K562 (cell line): ENCODE measurements around the gene NECTIN1. TPM values are rescaled to one million over a fixed set of nuclear protein-coding genes. Genes with fewer than 3 reads are reported as not detected.

Experiments
- ATAC-seq: fragments of 200-7000 bp; cut with Tn5 transposase; 3 replicates; pipeline ENCODE4 v1.9.1; 2020; ENCODE audit warnings: moderate library complexity
- BruUV-seq: library from RNA; stranded (reverse); fragments of 400-500 nt; replicated peaks from 2 replicates; lab custom pipeline; 2021; lab: Mats Ljungman, UMichigan
- CTCF ChIA-PET: fragments of 300-600 bp; formaldehyde crosslinking; extraction: SDS; loops from one replicate; lab custom pipeline; 2021; ENCODE audit warnings: low intra/inter-chr PET ratio; lab: Yijun Ruan, JAX
- POLR2A ChIA-PET: fragments of 300-600, 350-650 bp; sonication (Branson Sonifier 250); formaldehyde crosslinking; extraction: SDS; loops from one replicate; lab custom pipeline; 2021; ENCODE audit warnings: antibody characterized with exemption, inconsistent platforms; lab: Yijun Ruan, JAX
- DNase-seq, 4 experiments: peaks; one replicate each; pipeline versions ENCODE4 v3.0.0 to v3.0.0-alpha.2; 2011 to 2018; ENCODE audit warnings: low spot score in 3 of 4, mixed read lengths in 3 of 4; ENCODE audit errors: extremely low read depth in 1 of 4
- FAIRE-seq: peaks from 2 replicates; lab custom pipeline; 2011; peaks lifted over from hg19 to GRCh38; lab: Jason Lieb, UNC
- H2AFZ ChIP-seq: 2 replicates; pipeline ENCODE4 v1.6.0; 2011; ENCODE audit warnings: low read depth, low read length, control low read depth, inconsistent platforms
- H3K27ac ChIP-seq: fragments of 200-600 bp; 3 replicates; pipeline ENCODE4 v1.8.0; 2011; ENCODE audit warnings: low read depth, mild to moderate bottlenecking, control low read depth, inconsistent platforms, low read length, moderate library complexity, mixed read lengths; ENCODE audit errors: extremely low read depth
- H3K27me3 ChIP-seq, 2 experiments: fragments of 300-600 bp in 1 of 2; 2 replicates in 1 of 2; 3 replicates in 1 of 2; pipeline versions ENCODE4 v1.6.0 to v1.8.0; 2011; ENCODE audit warnings: inconsistent platforms in 2 of 2, low read length in 2 of 2, mild to moderate bottlenecking in 1 of 2, mixed read lengths in 1 of 2, moderate library complexity in 1 of 2; ENCODE audit not compliant: control insufficient read depth in 2 of 2, insufficient read depth in 2 of 2
- H3K36me3 ChIP-seq: fragments of 300-600 bp; 3 replicates; pipeline ENCODE4 v1.8.0; 2011; ENCODE audit warnings: mild to moderate bottlenecking, low read length, inconsistent platforms; ENCODE audit not compliant: control insufficient read depth, insufficient read depth
- H3K4me1 ChIP-seq, 2 experiments: fragments of 200-600 bp in 1 of 2; replicated peaks in 1 of 2; 2 replicates in 1 of 2; 3 replicates in 1 of 2; pipeline versions ENCODE4 v1.5.1 to v1.8.0; 2011; ENCODE audit warnings: inconsistent platforms in 2 of 2, low read length in 2 of 2, mild to moderate bottlenecking in 1 of 2, mixed read lengths in 1 of 2, moderate library complexity in 1 of 2; ENCODE audit not compliant: control insufficient read depth in 2 of 2, insufficient read depth in 2 of 2
- H3K4me2 ChIP-seq: 2 replicates; pipeline ENCODE4 v1.6.1; 2011; ENCODE audit warnings: low read length, control low read depth, inconsistent platforms, mixed read lengths; ENCODE audit not compliant: insufficient read depth
- H3K4me3 ChIP-seq: fragments of 200-600 bp; sonication (generic), shearing (Covaris generic); 2 replicates; pipeline ENCODE4 v1.5.1; 2016; ENCODE audit warnings: control low read depth, inconsistent platforms
- H3K79me2 ChIP-seq: fragments of 200-600 bp; 3 replicates; pipeline ENCODE4 v1.8.0; 2011; ENCODE audit warnings: low read length, inconsistent platforms; ENCODE audit not compliant: control insufficient read depth, insufficient read depth
- H3K9ac ChIP-seq, 2 experiments: 2 replicates each; pipeline versions ENCODE4 v1.6.0 to v1.6.1; 2011; ENCODE audit warnings: low read depth in 2 of 2, low read length in 2 of 2, control low read depth in 1 of 2, inconsistent platforms in 1 of 2, mild to moderate bottlenecking in 1 of 2, mixed read lengths in 1 of 2; ENCODE audit not compliant: insufficient read depth in 1 of 2
- H3K9me1 ChIP-seq: one replicate; pipeline ENCODE4 v1.6.0; 2011; ENCODE audit warnings: inconsistent platforms, mild to moderate bottlenecking, low read length, moderate library complexity; ENCODE audit not compliant: control insufficient read depth, insufficient read depth
- H3K9me3 ChIP-seq: replicated peaks from 2 replicates; pipeline ENCODE4 v1.5.1; 2011; ENCODE audit warnings: low read depth, low read length, inconsistent platforms; ENCODE audit not compliant: control insufficient read depth, insufficient read depth
- H4K20me1 ChIP-seq: replicated peaks from 2 replicates; pipeline ENCODE4 v1.6.1; 2011; ENCODE audit warnings: low read length, inconsistent platforms, mixed read lengths; ENCODE audit not compliant: control insufficient read depth, insufficient read depth
- CBX5 ChIP-seq: IDR thresholded peaks from 2 replicates; pipeline ENCODE4 v1.6.1; 2014; ENCODE audit warnings: low read depth, borderline replicate concordance
- CREM ChIP-seq: IDR thresholded peaks from 2 replicates; pipeline ENCODE4 v1.6.1; 2014; ENCODE audit warnings: antibody characterized with exemption, low read depth
- ESRRB ChIP-seq: fragments of 250-450 bp; sonication (Bioruptor Pico); IDR thresholded peaks from 2 replicates; pipeline ENCODE4 v1.5.0; 2020; ENCODE audit warnings: mild to moderate bottlenecking, moderate library complexity, borderline replicate concordance
- MCM7 ChIP-seq, 2 experiments: fragments of 450-650 bp; IDR thresholded peaks; 2 replicates each; pipeline ENCODE4 v1.6.1; 2016 to 2018
- ZNF551 ChIP-seq: fragments of 250-450 bp; sonication (Bioruptor Pico); IDR thresholded peaks from 2 replicates; pipeline ENCODE4 v1.5.0; 2021; ENCODE audit warnings: mild to moderate bottlenecking, moderate library complexity
- WGBS: fragments of 100-300 bp; shearing (Covaris generic); methylation state at CpG from one replicate; pipeline ENCODE4 v1.1.6; 2016; ENCODE audit warnings: low coverage, mixed read lengths; ENCODE audit not compliant: insufficient coverage; ENCODE audit errors: missing lambda C conversion rate; 5-methylcytosine and 5-hydroxymethylcytosine counted together
- in situ Hi-C: fragments of 300-500 bp; cut with MboI; formaldehyde crosslinking; loops from 4 replicates; pipeline ENCODE4 v1.15.0; 2018; ENCODE audit warnings: inconsistent platforms, mixed read lengths
- intact Hi-C: fragments of 100-400 bp; cut with micrococcal nuclease; formaldehyde crosslinking; loops from 2 replicates; pipeline ENCODE4 v1.14.2; 2022
- polyA plus RNA-seq, 8 experiments: library from polyadenylated mRNA; depleted of rRNA in 4 of 8; stranded (reverse) in 5 of 8; unstranded in 3 of 8; fragments of >200 nt; fragmentation: Nextera tagmentation in 2 of 8; fragmentation: Illumina TruSeq in 1 of 8; extraction: Ambion mirVana in 2 of 8; extraction: Trizol in 1 of 8; gene quantifications; 2 replicates each; pipeline versions ENCODE4 v1.2.1 to v1.2.3, GENCODE V29; 2011 to 2014; ENCODE audit warnings: inconsistent platforms in 1 of 8, missing spikeins in 1 of 8
- total RNA-seq, 7 experiments: library from RNA; depleted of rRNA in 6 of 7; stranded (reverse); fragments of >200 nt in 6 of 7; fragmentation: Illumina TruSeq in 2 of 7; extraction: Trizol in 2 of 7; gene quantifications; 2 replicates each; pipeline versions ENCODE4 v1.2.1 to v1.2.3, GENCODE V29; 2011 to 2021; ENCODE audit warnings: low replicate concordance in 1 of 7

The NECTIN1 gene
- total and polyA plus RNA-seq, 9 of the 15 experiments (the other 6 are each of a cell fraction or from before 2014, with no cell fraction given) = 0.09 to 0.53 (median 0.23) TPM; not detected in 2

GRCh38 chr11:119627286-119627685, 101.7 kb downstream of the NECTIN1 start:
- H3K4me3 ChIP-seq = no peak overlapping the region
- no peaks in the 10 kb centered on the region for H3K9me1 ChIP-seq
- 0% methylated on average over 5 of the region's 6 CpGs for WGBS
- DNase-seq = no peak
- no peak overlapping the region for H3K4me2 ChIP-seq
- peaks cover 8% of the 10 kb centered on the region; the same call in 1 of the 2 replicates for H4K20me1 ChIP-seq
- H3K79me2 ChIP-seq = no peaks in the 10 kb centered on the region
- H3K9me3 ChIP-seq = no peaks in the 10 kb centered on the region
- H3K4me1 ChIP-seq = peaks cover 0 to 3% of the 10 kb centered on the region in 2 experiments; a peak in 1 of 5 replicates
- in situ Hi-C loops = no loop called here
- no peak for TF ChIP-seq MCM7 (IDR thresholded peaks at IDR 0.05)
- TF ChIP-seq, all 486 proteins: peak for 0
- no TSS peak for BruUV-seq
- Histone ChIP-seq H3K36me3 (no peaks in the 10 kb centered on the region), H2AFZ (no peak overlapping the region), H3K27me3 (peaks cover 8 to 51% of the 10 kb centered on the region in 2 experiments; a peak in 4 of 5 replicates), H3K9ac (no peak overlapping the region), H3K27ac (no peak overlapping the region)
- intact Hi-C loops = no loop called here
- FAIRE-seq (no peak), ATAC-seq (no peak)
- ChIA-PET POLR2A (no interaction called here), CTCF (no interaction called here)

- Histone ChIP-seq H3K9ac (no peak overlapping the region; a peak in 1 of 4 replicates), H3K79me2 (no peaks in the 10 kb centered on the region), H3K4me3 (no peak overlapping the region), H3K4me2 (no peak overlapping the region), H3K9me1 (no peaks in the 10 kb centered on the region), H2AFZ (no peak overlapping the region), H3K27me3 (peaks cover 8 to 48% of the 10 kb centered on the region in 2 experiments; a peak in 4 of 5 replicates), H3K4me1 (peaks cover 0 to 3% of the 10 kb centered on the region in 2 experiments; a peak in 1 of 5 replicates), H3K9me3 (no peaks in the 10 kb centered on the region), H3K36me3 (no peaks in the 10 kb centered on the region), H4K20me1 (peaks cover 8% of the 10 kb centered on the region; the same call in 1 of the 2 replicates), H3K27ac (no peak overlapping the region)
- POLR2A ChIA-PET = no interaction called here
- DNase-seq (no peak), ATAC-seq (no peak), FAIRE-seq (no peak)
- BruUV-seq = no TSS peak
- CTCF ChIA-PET = no interaction called here
- in situ Hi-C loops = no loop called here
- WGBS = 10% methylated on average over 2 of the region's 7 CpGs
- TF ChIP-seq CBX5 = no peak
- no peak for TF ChIP-seq ESRRB (CRISPR knock-in tag)
- TF ChIP-seq ZNF551 (CRISPR knock-in tag) = no peak
- TF ChIP-seq CREM = no peak
- intact Hi-C loops = no loop called here
Measured at GRCh38 chr11:119626871-119627270, 102.1 kb downstream of the NECTIN1 start.
